Cerebellar nuclear complex (tissue), 1 donor: ENCODE data around the gene RNU6-8.

ENCODE experiments used
- DNase-seq, 2 experiments: peaks; one replicate each; lab custom pipeline; 2025; lab: John Stamatoyannopoulos, UW

The RNU6-8 gene

GRCh38 chr14:32202998-32203882 lies at the start of gene RNU6-8:
TSS of gene RNU6-8 (minus strand) at chr14:32203269.
- DNase-seq = peak; percentile 47 to 80

- DNase-seq = peak in 1 of 2 experiments; percentile 35
These were observed 49.1 kb upstream of the RNU6-8 start for GRCh38 chr14:32252030-32252670.

- DNase-seq = no peak
These were observed 48.5 kb upstream of the RNU6-8 start for GRCh38 chr14:32251530-32251929.

GRCh38 chr14:32250681-32251080 lies 47.6 kb upstream of the RNU6-8 start:
- no peak for DNase-seq

- DNase-seq = no peak
These were observed 46.7 kb upstream of the RNU6-8 start for GRCh38 chr14:32249780-32250179.

GRCh38 chr14:32249371-32249770 lies 46.3 kb upstream of the RNU6-8 start:
- no peak for DNase-seq

- no peak for DNase-seq
These were observed 43.7 kb upstream of the RNU6-8 start for GRCh38 chr14:32246751-32247150.

- no peak for DNase-seq
These were observed 41.3 kb upstream of the RNU6-8 start for GRCh38 chr14:32244404-32244803.

- DNase-seq = no peak
These were observed 30.2 kb upstream of the RNU6-8 start for GRCh38 chr14:32233260-32233659.

GRCh38 chr14:32232481-32232880 lies 29.4 kb upstream of the RNU6-8 start:
- DNase-seq = no peak

- DNase-seq = no peak
These were observed 27.7 kb upstream of the RNU6-8 start for GRCh38 chr14:32230695-32231280.

- no peak for DNase-seq
These were observed 27.1 kb upstream of the RNU6-8 start for GRCh38 chr14:32230181-32230580.

GRCh38 chr14:32226056-32226455 lies 23.0 kb upstream of the RNU6-8 start:
- DNase-seq = no peak

- DNase-seq = no peak
These were observed 22.4 kb upstream of the RNU6-8 start for GRCh38 chr14:32225378-32225920.

GRCh38 chr14:32224737-32225377 lies 21.8 kb upstream of the RNU6-8 start:
- no peak for DNase-seq

GRCh38 chr14:32217301-32217700 lies 14.2 kb upstream of the RNU6-8 start:
- no peak for DNase-seq

GRCh38 chr14:32212833-32213232 lies 9.8 kb upstream of the RNU6-8 start:
- no peak for DNase-seq

- DNase-seq = no peak
These were observed 8.0 kb upstream of the RNU6-8 start for GRCh38 chr14:32211068-32211404.

- no peak for DNase-seq
These were observed 6.4 kb upstream of the RNU6-8 start for GRCh38 chr14:32209471-32209870.

- DNase-seq = no peak
These were observed 5.4 kb upstream of the RNU6-8 start for GRCh38 chr14:32208490-32208889.

GRCh38 chr14:32206552-32206951 lies 3.5 kb upstream of the RNU6-8 start:
- no peak for DNase-seq

GRCh38 chr14:32205984-32206383 lies 2.9 kb upstream of the RNU6-8 start:
- no peak for DNase-seq
